ENCODE data around the gene KIZ.

DNA sequence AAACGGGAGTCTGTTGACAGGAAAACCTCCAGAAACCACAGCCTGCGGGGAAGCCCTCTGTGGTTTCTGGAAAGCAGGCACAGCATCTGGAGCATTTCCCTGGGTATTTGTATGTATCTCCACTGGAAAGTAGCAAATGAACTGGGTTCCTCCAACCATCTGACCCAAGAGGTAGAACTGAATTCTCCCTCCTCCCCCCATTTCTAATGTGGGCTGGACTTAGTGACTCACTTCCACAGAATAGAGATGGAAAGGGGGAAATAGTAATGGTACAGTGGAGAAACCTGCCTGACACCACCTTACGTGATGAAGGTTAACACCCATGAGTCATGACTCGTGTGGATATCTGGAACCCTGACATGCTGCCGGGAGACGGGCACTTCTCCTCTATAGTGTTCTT, 125.4 kb downstream of the KIZ start:
- TF ChIP-seq, protein P1, sequence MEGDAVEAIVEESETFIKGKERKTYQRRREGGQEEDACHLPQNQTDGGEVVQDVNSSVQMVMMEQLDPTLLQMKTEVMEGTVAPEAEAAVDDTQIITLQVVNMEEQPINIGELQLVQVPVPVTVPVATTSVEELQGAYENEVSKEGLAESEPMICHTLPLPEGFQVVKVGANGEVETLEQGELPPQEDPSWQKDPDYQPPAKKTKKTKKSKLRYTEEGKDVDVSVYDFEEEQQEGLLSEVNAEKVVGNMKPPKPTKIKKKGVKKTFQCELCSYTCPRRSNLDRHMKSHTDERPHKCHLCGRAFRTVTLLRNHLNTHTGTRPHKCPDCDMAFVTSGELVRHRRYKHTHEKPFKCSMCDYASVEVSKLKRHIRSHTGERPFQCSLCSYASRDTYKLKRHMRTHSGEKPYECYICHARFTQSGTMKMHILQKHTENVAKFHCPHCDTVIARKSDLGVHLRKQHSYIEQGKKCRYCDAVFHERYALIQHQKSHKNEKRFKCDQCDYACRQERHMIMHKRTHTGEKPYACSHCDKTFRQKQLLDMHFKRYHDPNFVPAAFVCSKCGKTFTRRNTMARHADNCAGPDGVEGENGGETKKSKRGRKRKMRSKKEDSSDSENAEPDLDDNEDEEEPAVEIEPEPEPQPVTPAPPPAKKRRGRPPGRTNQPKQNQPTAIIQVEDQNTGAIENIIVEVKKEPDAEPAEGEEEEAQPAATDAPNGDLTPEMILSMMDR (IDR thresholded peaks at IDR 0.05) = no peak
- no peak for TF ChIP-seq POLR2AphosphoS5 (IDR thresholded peaks at IDR 0.05)

Data from sigmoid colon (tissue), 4 donors.